ENCODE measurements around the gene CDCA7L. TPM values are rescaled to one million over a fixed set of nuclear protein-coding genes. Genes with fewer than 3 reads are reported as not detected.

The CDCA7L gene
- total RNA-seq (2022; extraction: Qiagen RNA extraction) = 16.3 to 22.0 TPM (median 17.2 TPM) in 5 replicates

GRCh38 chr7:21945454-21946221 is at the start of gene CDCA7L:
Gene CDCA7L (minus strand): TSS chr7:21945899. CDS start chr7:21945804, 95 bp downstream.

Data from A549 treated with AZD2906 at 1 μM for 4 hours (cell line).